Breast epithelium (tissue), 3 donors: Measurements from ENCODE around the gene EFNA5.

ENCODE experiments used
- CTCF ChIP-seq, 3 donors: fragments of 450-650 bp; IDR thresholded peaks; one replicate each; pipeline ENCODE4 v1.5.1; 2016 to 2017; ENCODE audit warnings: antibody characterized with exemption in 3 of 3, mild to moderate bottlenecking in 3 of 3, moderate library complexity in 3 of 3
- POLR2A ChIP-seq: fragments of 450-650 bp; IDR thresholded peaks from one replicate; pipeline ENCODE4 v1.6.1; 2016; ENCODE audit warnings: antibody characterized with exemption, mild to moderate bottlenecking, moderate library complexity
- POLR2AphosphoS5 ChIP-seq, 3 donors: sonication (generic); formaldehyde crosslinking; IDR thresholded peaks; one replicate each; pipeline ENCODE4 v1.6.1; 2017; ENCODE audit warnings: antibody characterized with exemption in 3 of 3

GRCh38 chr5:107356891-107357290 is 313.8 kb downstream of the EFNA5 start:
- no peak for TF ChIP-seq CTCF (IDR thresholded peaks at IDR 0.05)
- no peak for TF ChIP-seq POLR2AphosphoS5 (IDR thresholded peaks at IDR 0.05)
- no peak for TF ChIP-seq POLR2A
